Measurements from ENCODE around the gene TANC1. TPM values are rescaled to one million over a fixed set of nuclear protein-coding genes. Genes with fewer than 3 reads are reported as not detected.

TANC1 gene
- total RNA-seq, 1 donor, result 74.7 TPM

GRCh38 chr2:159009940-159010339 is 41.5 kb downstream of the TANC1 start:
- TF ChIP-seq CTCF (IDR thresholded peaks at IDR 0.05; ENCODE audit: insufficient read depth, low read depth, low read length), result no peak
- no peak overlapping the region for H3K4me3 ChIP-seq (ENCODE audit: low read depth, low read length)
- no peak for DNase-seq (ENCODE audit: low read depth)

GRCh38 chr2:159010340-159010739 is 41.9 kb downstream of the TANC1 start:
- peak; percentile 64 for DNase-seq (ENCODE audit: low read depth)
- no peak overlapping the region for H3K4me3 ChIP-seq (ENCODE audit: low read depth, low read length)
- TF ChIP-seq CTCF (IDR thresholded peaks at IDR 0.05; ENCODE audit: insufficient read depth, low read depth, low read length), result no peak

GRCh38 chr2:159010963-159011362 is 42.5 kb downstream of the TANC1 start:
- no peak overlapping the region for H3K4me3 ChIP-seq (ENCODE audit: low read depth, low read length)
- DNase-seq (ENCODE audit: low read depth), result peak; percentile 58
- TF ChIP-seq CTCF (IDR thresholded peaks at IDR 0.05; ENCODE audit: insufficient read depth, low read depth, low read length), result no peak

GRCh38 chr2:159012142-159012541 is 43.7 kb downstream of the TANC1 start:
- no peak overlapping the region for H3K4me3 ChIP-seq (ENCODE audit: low read depth, low read length)
- no peak for DNase-seq (ENCODE audit: low read depth)
- TF ChIP-seq CTCF (IDR thresholded peaks at IDR 0.05; ENCODE audit: insufficient read depth, low read depth, low read length), result no peak

- TF ChIP-seq CTCF (IDR thresholded peaks at IDR 0.05; ENCODE audit: insufficient read depth, low read depth, low read length), result no peak
- no peak for DNase-seq (ENCODE audit: low read depth)
- no peak overlapping the region for H3K4me3 ChIP-seq (ENCODE audit: low read depth, low read length)
Observed at GRCh38 chr2:159013103-159013502, 44.7 kb downstream of the TANC1 start.

- no peak overlapping the region for H3K4me3 ChIP-seq (ENCODE audit: low read depth, low read length)
- TF ChIP-seq CTCF (IDR thresholded peaks at IDR 0.05; ENCODE audit: insufficient read depth, low read depth, low read length), result no peak
- DNase-seq (ENCODE audit: low read depth), result no peak
Observed at GRCh38 chr2:159015174-159015573, 46.7 kb downstream of the TANC1 start.

GRCh38 chr2:159015823-159016222 is 47.4 kb downstream of the TANC1 start:
- H3K4me3 ChIP-seq (ENCODE audit: low read depth, low read length), result no peak overlapping the region
- no peak for DNase-seq (ENCODE audit: low read depth)
- no peak for TF ChIP-seq CTCF (IDR thresholded peaks at IDR 0.05; ENCODE audit: insufficient read depth, low read depth, low read length)
